ENCODE measurements around the gene LIPT2. TPM values are rescaled to one million over a fixed set of nuclear protein-coding genes. Genes with fewer than 3 reads are reported as not detected.

The LIPT2 gene
- total RNA-seq: 2.0 and 3.4 TPM in 2 replicates

GRCh38 chr11:74492974-74493790 is at the start of gene LIPT2:
LIPT2 (minus strand) TSS chr11:74493724; CDS start chr11:74493703, 21 bp downstream.

GRCh38 chr11:74466916-74467885 is 26.3 kb downstream of the LIPT2 start, which contains the start of gene KCNE3:
KCNE3 (minus strand) TSS chr11:74467549; CDS start chr11:74457563, 9,986 bp downstream.

Other genes starting within 250 kb of the LIPT2 start
- gene P4HA3, start 182.1 kb downstream of the LIPT2 start, total RNA-seq: 14.7 and 31.0 TPM in 2 replicates
- gene PGM2L1, start 95.3 kb downstream of the LIPT2 start, total RNA-seq: 14.4 and 47.4 TPM in 2 replicates
- 1.1 and 1.8 TPM in 2 replicates for gene KCNE3, start 26.2 kb downstream of the LIPT2 start, total RNA-seq
- gene POLD3, start 98.9 kb upstream of the LIPT2 start, total RNA-seq: 11.8 and 13.7 TPM in 2 replicates
- gene CHRDL2, start 237.7 kb upstream of the LIPT2 start, total RNA-seq: not detected in 2 replicates